T-helper 2 cell treated with Interferon-gamma antibody and Interleukin-4, amounts not matched to agents 100 ng/mL and 5 ng/mL, for 36 hours (primary cell): Measurements from ENCODE around the gene ARID3B. TPM values are rescaled to one million over a fixed set of nuclear protein-coding genes. Genes with fewer than 3 reads are reported as not detected.
"Not testable (repeated sequence)": the region's sequence is repeated elsewhere in the genome, so short reads cannot be mapped to it uniquely, and the experiment has no call there.

ENCODE experiments used
- intact Hi-C: fragments of 100-400 bp; cut with micrococcal nuclease; formaldehyde crosslinking; loops from one replicate; pipeline ENCODE4 v1.15.1; 2023
- total RNA-seq: library from RNA; stranded (reverse); gene quantifications from 2 replicates; pipeline ENCODE4 v1.2.3, GENCODE V29; 2022

Gene ARID3B
- total RNA-seq, 1 donor from 2014 or later: 35.7 TPM

DNA sequence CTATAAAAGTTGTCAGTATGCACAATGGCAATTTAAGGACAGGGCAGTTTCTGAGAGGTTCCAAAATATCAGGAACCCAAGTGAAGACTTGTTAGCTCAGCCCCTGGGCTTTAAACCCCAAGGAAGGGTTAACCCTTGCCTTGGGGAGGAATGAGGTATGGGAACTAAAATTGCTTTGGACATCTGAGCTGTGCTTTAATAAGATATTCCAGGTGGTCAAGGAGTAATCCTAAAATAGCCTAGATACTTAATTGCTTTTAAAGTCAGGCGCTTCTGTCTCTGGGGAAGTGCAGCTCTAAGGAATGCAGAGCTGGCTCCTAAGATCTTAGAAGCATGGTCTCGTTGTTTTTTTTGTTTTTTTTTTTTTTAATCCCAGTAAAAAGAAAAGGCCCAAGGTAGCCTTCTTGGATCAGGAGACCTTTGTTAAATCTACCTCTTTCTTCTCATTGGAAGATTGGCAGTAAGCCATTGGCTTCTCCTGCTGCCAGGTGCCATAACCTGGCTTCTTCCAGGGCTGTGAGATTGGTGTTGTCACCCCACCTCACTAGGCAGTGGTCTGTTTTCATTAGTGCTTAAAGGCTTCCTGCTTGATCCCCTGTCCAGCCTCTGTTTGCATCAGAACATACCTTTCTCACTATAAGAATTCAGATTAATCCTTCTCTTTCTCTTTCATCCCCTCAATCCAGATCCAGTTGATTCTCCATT, 24.5 kb downstream of the ARID3B start:
- intact Hi-C loops: no loop called here

- intact Hi-C loops: no loop called here
Measured at GRCh38 chr15:74568594-74568993, 27.6 kb downstream of the ARID3B start.

DNA sequence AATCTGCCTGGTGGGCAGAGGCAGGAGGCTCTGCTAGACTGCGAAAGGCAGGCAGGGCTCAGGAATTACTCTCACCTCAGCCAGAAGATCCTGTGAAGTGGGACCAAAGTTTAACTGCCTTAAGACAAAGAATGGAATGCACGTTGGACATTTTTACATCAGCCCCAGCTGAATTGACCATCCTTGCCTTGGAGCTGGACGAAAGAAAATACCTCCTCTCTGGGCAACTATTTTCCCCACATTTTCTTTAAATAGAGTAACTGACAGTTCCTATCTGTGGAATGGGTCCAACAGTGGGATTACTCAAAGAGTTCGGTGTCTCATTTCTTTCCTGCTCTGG, 28.7 kb downstream of the ARID3B start:
- intact Hi-C loops: no loop called here

- intact Hi-C loops: no loop called here
Measured at GRCh38 chr15:74571191-74571590, 30.2 kb downstream of the ARID3B start.

- intact Hi-C loops: no loop called here
Measured at GRCh38 chr15:74573987-74574386, 33.0 kb downstream of the ARID3B start.

- intact Hi-C loops: no loop called here
Measured at GRCh38 chr15:74578496-74578994, 37.5 kb downstream of the ARID3B start.

DNA sequence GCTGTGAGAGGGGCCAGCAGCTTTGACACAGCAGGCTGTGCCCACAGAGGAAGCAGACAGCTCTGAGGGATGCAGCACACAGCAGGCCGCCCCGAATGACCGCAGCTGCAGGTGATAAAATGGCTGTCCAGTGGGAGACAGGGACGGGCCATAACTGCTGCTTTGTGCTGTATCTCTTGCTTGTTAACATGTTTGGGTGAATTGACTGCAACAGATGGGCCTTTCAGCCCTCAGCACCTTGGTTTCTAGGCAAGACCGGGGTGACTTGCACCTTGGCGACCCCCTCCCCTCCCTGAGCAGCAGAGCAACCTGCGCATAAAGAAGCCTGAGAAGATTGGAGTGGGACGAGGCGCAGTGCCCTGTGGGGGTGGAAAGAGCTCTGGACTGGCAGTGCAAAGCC, 38.0 kb downstream of the ARID3B start:
- intact Hi-C loops: no loop called here

GRCh38 chr15:74580538-74581350, 39.7 kb downstream of the ARID3B start:
- intact Hi-C loops: no loop called here

DNA sequence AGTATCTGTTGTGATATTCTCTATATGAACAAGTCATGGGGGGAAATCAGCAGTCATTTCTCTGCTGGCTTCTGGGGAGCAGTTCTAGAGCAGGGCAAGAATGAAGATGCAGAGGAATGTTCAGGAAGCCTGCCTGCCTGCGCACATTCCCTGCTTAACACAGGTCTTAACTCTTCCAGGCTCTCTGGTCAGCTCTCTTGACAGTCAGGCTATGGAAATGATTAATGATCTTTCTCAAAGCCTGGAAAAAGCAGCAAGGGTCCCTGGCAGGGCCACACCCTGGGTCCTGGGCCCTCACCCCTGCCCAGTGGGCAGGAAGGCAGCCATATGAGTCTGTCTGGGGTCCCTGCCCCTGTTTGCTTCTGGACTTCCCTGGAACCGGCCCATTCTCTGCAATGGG, 43.2 kb downstream of the ARID3B start:
- intact Hi-C loops: no loop called here

- intact Hi-C loops: no loop called here
Measured at GRCh38 chr15:74584779-74585178, 43.8 kb downstream of the ARID3B start.

DNA sequence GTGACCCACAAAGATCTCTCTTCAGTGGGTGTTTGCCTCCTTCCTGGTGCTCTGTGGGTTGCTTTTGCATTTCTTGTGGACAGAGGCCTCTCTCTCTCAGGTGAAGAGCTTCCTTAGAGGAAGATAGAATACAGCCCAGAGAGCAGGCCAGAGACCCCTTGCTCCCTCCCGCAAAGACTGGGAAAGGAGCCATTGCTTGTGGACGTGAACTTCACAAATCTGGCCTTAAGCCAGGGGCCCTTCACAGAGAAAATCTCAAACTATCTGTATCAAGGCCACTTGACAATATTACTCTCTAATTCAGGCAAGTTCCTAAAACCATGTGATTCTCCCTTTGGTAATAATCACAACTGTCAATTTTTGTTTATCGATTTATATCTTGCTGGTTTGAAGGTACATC, 44.2 kb downstream of the ARID3B start:
- intact Hi-C loops: no loop called here

DNA sequence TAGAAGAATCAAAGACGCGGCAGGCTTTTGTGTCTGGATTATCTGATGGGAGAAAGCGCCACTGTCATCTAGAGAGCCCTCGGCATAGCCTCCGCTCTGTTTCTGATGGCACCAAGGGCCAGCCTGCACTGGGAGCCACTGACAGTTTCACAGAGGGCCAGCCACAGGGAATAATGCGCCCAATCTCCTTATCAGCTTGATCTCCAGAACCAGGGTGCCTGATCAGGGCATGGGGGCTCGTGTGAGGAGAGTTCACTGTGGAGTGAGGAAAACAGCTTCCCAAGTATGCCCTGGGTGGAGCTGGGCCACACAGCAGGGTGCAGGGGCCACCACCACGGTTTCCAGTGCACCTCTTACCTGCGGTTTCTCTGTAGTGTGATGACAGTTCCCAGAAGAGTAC, 44.8 kb downstream of the ARID3B start:
- intact Hi-C loops: no loop called here

GRCh38 chr15:74589826-74590225, 48.8 kb downstream of the ARID3B start:
- intact Hi-C loops: no loop called here

DNA sequence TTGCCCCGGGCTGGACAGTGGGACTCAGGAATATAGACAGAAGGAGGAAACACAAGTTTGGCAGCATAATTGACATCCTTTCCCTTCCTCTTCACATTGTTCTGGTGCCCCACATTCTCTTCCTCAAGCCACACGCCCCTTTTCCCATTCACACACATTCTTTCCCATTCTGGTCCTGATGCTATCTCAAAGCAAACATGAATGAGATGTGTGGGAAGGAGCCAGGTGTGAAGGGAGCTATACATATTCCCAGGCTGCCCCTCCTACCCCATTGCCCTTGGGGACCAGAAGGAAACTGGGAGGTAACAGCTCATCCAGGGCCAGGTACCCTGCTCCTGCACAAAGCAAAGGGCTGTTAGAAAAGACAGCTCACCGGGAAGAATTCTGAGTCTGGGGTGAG, 51.2 kb downstream of the ARID3B start:
- intact Hi-C loops: no loop called here

- intact Hi-C loops: no loop called here
Measured at GRCh38 chr15:74593122-74593521, 52.1 kb downstream of the ARID3B start.

GRCh38 chr15:74594455-74594854, 53.4 kb downstream of the ARID3B start:
- intact Hi-C loops: no loop called here

DNA sequence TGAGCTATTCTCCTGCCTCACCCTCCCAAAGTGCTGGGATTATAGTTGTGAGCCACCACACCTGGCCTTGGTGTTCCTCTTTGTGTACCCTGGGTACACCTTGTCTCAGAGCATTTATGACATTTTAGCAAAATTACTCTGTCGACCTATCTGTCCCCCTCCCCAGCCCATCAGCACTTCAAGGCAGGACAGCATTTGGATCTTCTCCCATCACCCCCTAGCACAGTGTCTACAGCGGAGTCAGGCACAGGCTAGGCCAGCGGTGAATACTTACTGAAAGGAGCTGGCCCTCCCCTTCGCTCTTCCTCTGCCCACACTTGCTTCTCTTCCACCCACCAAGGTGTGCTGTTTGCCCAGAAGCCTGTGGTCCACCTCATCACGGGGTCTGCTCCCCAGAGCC, 54.3 kb downstream of the ARID3B start:
- intact Hi-C loops: no loop called here

DNA sequence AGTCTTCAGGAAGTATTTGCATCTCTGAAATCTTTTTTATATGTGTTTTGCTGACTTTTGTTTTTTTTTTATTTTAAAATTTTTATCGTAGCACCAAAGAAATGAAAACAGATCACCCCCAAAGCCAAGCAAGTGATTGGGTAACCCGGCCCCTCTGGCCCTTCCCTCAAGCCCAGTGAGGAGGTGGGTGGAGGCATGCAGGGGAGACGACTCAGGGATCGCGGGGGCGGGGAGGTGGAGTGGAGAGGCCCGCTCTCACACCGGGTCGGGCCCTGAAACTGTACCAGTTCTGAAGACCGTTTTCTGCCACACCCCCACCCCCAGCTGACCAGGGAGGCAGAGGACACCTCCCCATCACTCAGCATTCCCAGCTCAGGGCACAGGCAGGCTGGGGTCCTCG, 55.7 kb downstream of the ARID3B start:
- intact Hi-C loops: not testable (repeated sequence)

- intact Hi-C loops: not testable (repeated sequence)
Measured at GRCh38 chr15:74597146-74597705, 56.2 kb downstream of the ARID3B start.

DNA sequence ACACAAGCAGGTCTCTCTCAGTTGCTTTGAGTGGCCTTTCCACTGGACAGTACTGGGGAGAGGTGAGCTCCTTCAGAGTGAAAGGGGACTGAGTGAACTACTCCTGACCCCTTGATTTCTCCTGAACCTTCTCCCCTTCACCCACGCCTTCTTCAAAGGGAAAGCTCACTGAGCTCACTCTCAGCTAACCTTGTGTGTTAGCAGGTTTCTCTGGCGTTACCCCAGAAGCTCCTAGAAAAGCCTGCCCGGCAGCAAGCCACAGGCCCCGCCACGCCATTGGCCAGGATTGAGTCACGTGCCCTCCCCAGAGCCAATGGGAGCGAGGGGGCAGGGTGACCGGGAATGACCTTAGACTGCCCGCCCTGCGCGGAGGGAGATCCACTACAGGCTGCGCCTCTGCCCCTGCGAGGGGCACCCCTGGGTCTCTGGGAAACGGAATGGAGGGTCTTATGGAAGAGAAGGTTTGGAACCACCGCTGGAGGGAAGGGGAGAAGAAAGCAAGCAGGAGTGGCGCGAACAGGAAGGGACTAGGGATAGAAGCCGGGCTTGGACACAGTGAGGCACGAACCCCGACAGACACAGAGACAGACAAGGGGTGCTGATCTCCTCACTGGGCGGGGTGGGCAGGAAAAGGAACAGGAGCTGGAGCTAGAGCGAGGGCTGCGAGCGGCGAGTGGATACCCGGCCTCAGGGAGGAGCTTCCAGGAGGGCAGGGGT, 57.3 kb downstream of the ARID3B start:
- intact Hi-C loops: loop anchor here (1.0 kb wide), 3 partner anchors 16 to 137 kb away; partner anchors contain the start of genes ARID3B and UBL7

DNA sequence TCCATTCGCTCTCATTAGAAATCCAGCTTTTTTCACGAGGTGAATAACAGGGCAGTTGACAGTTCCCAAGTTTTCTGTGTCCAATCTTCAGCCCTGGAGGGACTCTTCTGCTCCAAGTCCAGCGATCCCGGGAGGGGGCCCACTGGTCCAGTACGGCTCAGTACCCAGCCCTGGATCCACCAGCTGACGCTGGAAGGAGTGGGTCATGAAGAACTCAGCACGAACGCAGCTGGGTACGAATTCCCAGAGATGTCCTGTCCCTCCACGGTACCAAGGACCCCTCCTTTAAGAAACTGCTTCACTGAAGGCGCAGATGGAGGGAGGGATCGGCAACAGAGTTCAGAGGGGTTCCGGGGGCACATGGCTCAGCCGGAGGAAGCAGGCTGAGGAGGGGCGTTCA, 58.1 kb downstream of the ARID3B start:
- intact Hi-C loops: no loop called here
